K562 (cell line): ENCODE results near the gene CLK3. TPM values are rescaled to one million over a fixed set of nuclear protein-coding genes. Genes with fewer than 3 reads are reported as not detected.
A peak's percentile ranks its signal among the peaks of the same experiment; 100 is the strongest.

Source experiments
- ATF1 ChIP-seq, 2 experiments: fragments of 450-650 bp in 1 of 2; IDR thresholded peaks; 2 replicates each; pipeline ENCODE4 v1.6.1; 2016; ENCODE audit warnings: missing compliant biosample characterization in 1 of 2, missing genetic modification characterization in 1 of 2
- BDP1 ChIP-seq: IDR thresholded peaks from 3 replicates; pipeline ENCODE4 v1.6.1; 2011; ENCODE audit not compliant: insufficient read length, insufficient read depth
- CBFA2T3 ChIP-seq: fragments of 450-650 bp; IDR thresholded peaks from 2 replicates; pipeline ENCODE4 v1.6.1; 2017
- CSDE1 ChIP-seq, 2 experiments: fragments of 450-650 bp; IDR thresholded peaks; 2 replicates each; pipeline ENCODE4 v1.6.1; 2016; ENCODE audit warnings: mild to moderate bottlenecking in 1 of 2
- DDX20 ChIP-seq: fragments of 450-650 bp; IDR thresholded peaks from 2 replicates; pipeline ENCODE4 v1.6.1; 2016; ENCODE audit warnings: missing genetic modification characterization, low read depth, mild to moderate bottlenecking, missing compliant biosample characterization, moderate library complexity
- DPF2 ChIP-seq: fragments of 450-650 bp; IDR thresholded peaks from 2 replicates; pipeline ENCODE4 v1.6.1; 2016
- GABPB2 ChIP-seq: fragments of 250-450 bp; sonication (Bioruptor Pico); conservative IDR thresholded peaks from 2 replicates; pipeline ENCODE4 v1.5.1; 2021; ENCODE audit warnings: mild to moderate bottlenecking
- GMEB1 ChIP-seq: fragments of 250-450 bp; sonication (Bioruptor Pico); IDR thresholded peaks from 2 replicates; pipeline ENCODE4 v1.4.0; 2020; ENCODE audit warnings: mild to moderate bottlenecking
- HDAC1 ChIP-seq, 2 experiments: fragments of 450-650 bp; IDR thresholded peaks; 2 replicates each; pipeline ENCODE4 v1.6.1; 2016 to 2017; ENCODE audit warnings: inconsistent platforms in 1 of 2, mild to moderate bottlenecking in 1 of 2, moderate library complexity in 1 of 2
- HNRNPH1 ChIP-seq: fragments of 200-400 bp; formaldehyde crosslinking; optimal IDR thresholded peaks from 2 replicates; pipeline ENCODE3; 2017; ENCODE audit warnings: low read depth, mild to moderate bottlenecking, low read length, moderate library complexity
- KHSRP ChIP-seq: fragments of 450-650 bp; IDR thresholded peaks from 2 replicates; pipeline ENCODE4 v1.6.1; 2017
- PTBP1 ChIP-seq: fragments of 200-400 bp; formaldehyde crosslinking; IDR thresholded peaks from 2 replicates; pipeline ENCODE4 v1.6.1; 2017; ENCODE audit warnings: low read depth, low read length
- RAD51 ChIP-seq: fragments of 450-650 bp; IDR thresholded peaks from 2 replicates; pipeline ENCODE4 v1.7.1; 2016; ENCODE audit warnings: low read depth, mild to moderate bottlenecking, borderline replicate concordance
- SMAD1 ChIP-seq: fragments of 150-350 bp; IDR thresholded peaks from 2 replicates; pipeline ENCODE4 v1.6.1; 2014; ENCODE audit warnings: low read length, low read depth; ENCODE audit not compliant: partially characterized antibody
- ZNF140 ChIP-seq: fragments of 250-450 bp; sonication (Bioruptor Pico); IDR thresholded peaks from 2 replicates; pipeline ENCODE4 v1.8.0; 2021; ENCODE audit warnings: moderate library complexity, mild to moderate bottlenecking, inconsistent platforms
- ZNF263 ChIP-seq: sonication (generic); formaldehyde crosslinking; IDR thresholded peaks from 2 replicates; pipeline ENCODE4 v1.8.0; 2022; ENCODE audit warnings: mild to moderate bottlenecking, missing genetic modification reagents, borderline replicate concordance
- ZNF277 ChIP-seq: fragments of 250-450 bp; sonication (Bioruptor Pico); IDR thresholded peaks from 2 replicates; pipeline ENCODE4 v1.8.0; 2022; ENCODE audit warnings: inconsistent platforms, mild to moderate bottlenecking, moderate library complexity, borderline replicate concordance
- polyA plus RNA-seq, 8 experiments: library from polyadenylated mRNA; depleted of rRNA in 4 of 8; stranded (reverse) in 5 of 8; unstranded in 3 of 8; fragments of >200 nt; fragmentation: Nextera tagmentation in 2 of 8; fragmentation: Illumina TruSeq in 1 of 8; extraction: Ambion mirVana in 2 of 8; extraction: Trizol in 1 of 8; gene quantifications; 2 replicates each; pipeline versions ENCODE4 v1.2.1 to v1.2.3, GENCODE V29; 2011 to 2014; ENCODE audit warnings: inconsistent platforms in 1 of 8, missing spikeins in 1 of 8
- total RNA-seq, 7 experiments: library from RNA; depleted of rRNA in 6 of 7; stranded (reverse); fragments of >200 nt in 6 of 7; fragmentation: Illumina TruSeq in 2 of 7; extraction: Trizol in 2 of 7; gene quantifications; 2 replicates each; pipeline versions ENCODE4 v1.2.1 to v1.2.3, GENCODE V29; 2011 to 2021; ENCODE audit warnings: low replicate concordance in 1 of 7
- TF ChIP-seq, protein P1 (sequence below), 2 experiments: fragments of 450-650 bp; formaldehyde crosslinking in 1 of 2; IDR thresholded peaks; 2 replicates each; pipeline versions ENCODE4 v1.4.0 to v1.6.1; 2014 to 2020; ENCODE audit warnings: mild to moderate bottlenecking in 2 of 2, borderline replicate concordance in 1 of 2, low read depth in 1 of 2

The CLK3 gene
- total and polyA plus RNA-seq, 9 of the 15 experiments (the other 6 are each of a cell fraction or from before 2014, with no cell fraction given), result 1.2 to 95.2 (median 51.7) TPM

- TF ChIP-seq, protein P1, sequence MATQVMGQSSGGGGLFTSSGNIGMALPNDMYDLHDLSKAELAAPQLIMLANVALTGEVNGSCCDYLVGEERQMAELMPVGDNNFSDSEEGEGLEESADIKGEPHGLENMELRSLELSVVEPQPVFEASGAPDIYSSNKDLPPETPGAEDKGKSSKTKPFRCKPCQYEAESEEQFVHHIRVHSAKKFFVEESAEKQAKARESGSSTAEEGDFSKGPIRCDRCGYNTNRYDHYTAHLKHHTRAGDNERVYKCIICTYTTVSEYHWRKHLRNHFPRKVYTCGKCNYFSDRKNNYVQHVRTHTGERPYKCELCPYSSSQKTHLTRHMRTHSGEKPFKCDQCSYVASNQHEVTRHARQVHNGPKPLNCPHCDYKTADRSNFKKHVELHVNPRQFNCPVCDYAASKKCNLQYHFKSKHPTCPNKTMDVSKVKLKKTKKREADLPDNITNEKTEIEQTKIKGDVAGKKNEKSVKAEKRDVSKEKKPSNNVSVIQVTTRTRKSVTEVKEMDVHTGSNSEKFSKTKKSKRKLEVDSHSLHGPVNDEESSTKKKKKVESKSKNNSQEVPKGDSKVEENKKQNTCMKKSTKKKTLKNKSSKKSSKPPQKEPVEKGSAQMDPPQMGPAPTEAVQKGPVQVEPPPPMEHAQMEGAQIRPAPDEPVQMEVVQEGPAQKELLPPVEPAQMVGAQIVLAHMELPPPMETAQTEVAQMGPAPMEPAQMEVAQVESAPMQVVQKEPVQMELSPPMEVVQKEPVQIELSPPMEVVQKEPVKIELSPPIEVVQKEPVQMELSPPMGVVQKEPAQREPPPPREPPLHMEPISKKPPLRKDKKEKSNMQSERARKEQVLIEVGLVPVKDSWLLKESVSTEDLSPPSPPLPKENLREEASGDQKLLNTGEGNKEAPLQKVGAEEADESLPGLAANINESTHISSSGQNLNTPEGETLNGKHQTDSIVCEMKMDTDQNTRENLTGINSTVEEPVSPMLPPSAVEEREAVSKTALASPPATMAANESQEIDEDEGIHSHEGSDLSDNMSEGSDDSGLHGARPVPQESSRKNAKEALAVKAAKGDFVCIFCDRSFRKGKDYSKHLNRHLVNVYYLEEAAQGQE (IDR thresholded peaks at IDR 0.05; ENCODE audit: borderline replicate concordance), result peak; percentile 9; the same call in 1 of the 2 replicates
- TF ChIP-seq, protein P1 (CRISPR knock-in tag; IDR thresholded peaks at IDR 0.05; ENCODE audit: low read depth), result no peak
- no peak for TF ChIP-seq PTBP1
- no peak for TF ChIP-seq SMAD1
- TF ChIP-seq GMEB1 (CRISPR knock-in tag), result no peak
- no peak for TF ChIP-seq RAD51
- TF ChIP-seq HNRNPH1, result no peak
- TF ChIP-seq DDX20 (tag), result no peak
- TF ChIP-seq CBFA2T3, result peak; percentile 93
- no peak for TF ChIP-seq ATF1 (CRISPR knock-in tag; IDR thresholded peaks at IDR 0.05)
- no peak for TF ChIP-seq ATF1 (tag; IDR thresholded peaks at IDR 0.05)
- peak; percentile 76 for TF ChIP-seq DPF2
- TF ChIP-seq HDAC1 (IDR thresholded peaks at IDR 0.05), result peak in 1 of 2 experiments; percentile 72; a peak in 2 of 4 replicates
- TF ChIP-seq ZNF277 (CRISPR knock-in tag), result no peak
- TF ChIP-seq KHSRP, result no peak
- no peak for TF ChIP-seq CSDE1 (IDR thresholded peaks at IDR 0.05)
- no peak for TF ChIP-seq GABPB2
- TF ChIP-seq BDP1, result no peak
- no peak for TF ChIP-seq ZNF140
- TF ChIP-seq ZNF263, result no peak
These were observed 34.9 kb upstream of the CLK3 start (continued) for GRCh38 chr15:74580538-74581350.
